ENCODE measurements around the gene STEAP4.

Gene STEAP4

GRCh38 chr7:88306590-88307048, at the start of gene STEAP4:
Gene STEAP4 (minus strand): TSS chr7:88306894. CDS start chr7:88284269, 22,625 bp downstream.
- DNase-seq, result no peak

DNA sequence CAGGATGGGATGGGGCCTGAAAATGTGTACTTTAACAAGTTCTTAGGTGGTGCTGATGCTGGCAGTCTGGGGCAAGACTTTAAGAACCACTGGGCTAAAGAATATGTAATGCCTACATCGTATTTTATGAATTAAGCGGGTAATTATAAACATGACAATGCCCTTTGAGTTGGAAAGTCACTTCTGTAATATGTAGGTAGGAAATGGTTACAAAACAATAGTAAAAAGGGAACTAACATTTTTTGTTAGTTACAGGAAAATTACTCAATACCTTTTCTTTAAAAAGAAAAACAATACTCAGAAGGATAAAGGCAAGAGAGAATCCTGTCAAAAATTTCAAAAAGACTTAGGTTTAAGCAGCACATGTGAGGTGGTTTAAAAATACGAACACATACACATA, 48.3 kb upstream of the STEAP4 start:
- DNase-seq, result no peak

GRCh38 chr7:88350118-88350517, 43.4 kb upstream of the STEAP4 start:
- no peak for DNase-seq

DNA sequence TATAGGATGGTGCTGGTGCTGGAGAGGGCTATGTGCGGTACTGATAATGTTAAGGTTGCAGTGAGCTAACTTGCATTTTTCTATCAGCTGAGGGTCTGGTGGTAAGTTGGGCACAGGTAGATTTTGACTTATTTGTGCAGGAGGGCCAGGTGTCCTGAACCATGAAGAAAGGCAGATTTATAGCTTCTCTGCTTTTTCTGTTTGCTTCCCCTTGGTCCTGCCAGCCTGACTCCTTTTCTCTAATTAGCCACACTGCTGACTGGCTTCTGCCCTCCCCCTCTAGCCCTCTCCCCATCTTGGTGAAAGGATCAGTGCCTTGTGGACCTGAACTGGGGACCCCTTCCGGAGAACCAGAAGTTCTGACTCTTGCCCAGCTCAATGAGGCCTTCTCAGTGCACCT, 40.8 kb upstream of the STEAP4 start:
- no peak for DNase-seq

GRCh38 chr7:88347090-88347489, 40.4 kb upstream of the STEAP4 start:
- no peak for DNase-seq

DNA sequence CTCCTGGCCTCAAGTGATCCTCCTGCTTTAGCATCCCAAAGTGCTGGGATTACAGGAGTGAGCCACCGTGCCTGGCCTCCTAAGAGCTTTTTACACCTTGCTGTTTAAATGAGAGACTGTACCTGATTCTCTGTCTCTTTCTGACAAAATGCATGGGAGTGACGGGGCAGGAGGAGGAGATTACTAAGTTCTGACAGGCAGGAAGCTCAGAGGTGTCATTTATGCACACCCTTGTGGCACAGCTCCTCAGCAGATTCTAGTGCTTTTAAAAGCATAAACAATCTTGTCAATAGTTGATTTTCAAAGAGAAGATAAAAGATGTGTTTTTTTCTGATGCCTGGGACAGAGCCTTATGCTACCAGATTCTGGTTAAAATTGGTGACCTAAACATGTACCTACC, 39.7 kb upstream of the STEAP4 start:
- no peak for DNase-seq

DNA sequence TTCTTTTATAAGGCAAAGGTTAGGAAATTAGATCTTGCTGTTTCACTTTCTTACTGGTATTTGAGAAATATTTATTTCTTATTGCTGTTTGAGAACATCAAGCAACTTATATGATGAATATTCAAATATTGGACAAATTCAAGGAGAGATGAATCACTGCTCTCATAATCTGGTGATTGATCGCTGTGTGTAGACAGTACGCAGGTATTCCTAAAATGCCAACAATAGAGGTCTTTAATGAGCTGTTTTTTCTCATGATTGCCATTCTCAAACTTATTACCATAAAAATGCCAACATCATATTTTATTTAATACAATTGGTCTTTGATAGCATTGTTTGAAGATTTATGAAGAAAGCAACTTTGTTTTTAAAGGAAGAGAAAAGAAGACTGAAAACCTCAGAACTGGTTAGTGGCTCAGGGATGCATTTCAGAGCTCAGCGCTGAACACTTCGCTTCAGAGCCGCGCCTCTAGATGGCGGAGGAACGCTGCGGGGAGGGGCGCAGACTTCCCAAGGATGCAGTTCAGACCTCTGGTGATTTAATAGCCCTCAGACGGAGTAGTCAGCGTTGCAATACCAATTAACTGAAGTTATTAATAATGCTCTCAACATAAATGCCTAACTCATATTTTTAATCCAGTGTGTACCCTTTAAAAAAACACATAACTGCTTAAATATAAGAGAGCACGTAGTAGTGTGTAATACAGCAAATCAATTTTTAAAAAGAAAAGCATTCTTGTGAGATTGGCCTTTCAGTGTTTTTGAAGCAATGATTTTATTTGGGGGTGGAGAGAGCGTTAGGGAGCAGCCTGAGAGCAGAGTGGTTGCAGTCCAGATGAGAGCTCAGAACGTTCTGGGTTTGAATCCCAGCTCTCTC, 38.5 kb upstream of the STEAP4 start:
- DNase-seq, result no peak

GRCh38 chr7:88344271-88344670, 37.6 kb upstream of the STEAP4 start:
- DNase-seq, result no peak

DNA sequence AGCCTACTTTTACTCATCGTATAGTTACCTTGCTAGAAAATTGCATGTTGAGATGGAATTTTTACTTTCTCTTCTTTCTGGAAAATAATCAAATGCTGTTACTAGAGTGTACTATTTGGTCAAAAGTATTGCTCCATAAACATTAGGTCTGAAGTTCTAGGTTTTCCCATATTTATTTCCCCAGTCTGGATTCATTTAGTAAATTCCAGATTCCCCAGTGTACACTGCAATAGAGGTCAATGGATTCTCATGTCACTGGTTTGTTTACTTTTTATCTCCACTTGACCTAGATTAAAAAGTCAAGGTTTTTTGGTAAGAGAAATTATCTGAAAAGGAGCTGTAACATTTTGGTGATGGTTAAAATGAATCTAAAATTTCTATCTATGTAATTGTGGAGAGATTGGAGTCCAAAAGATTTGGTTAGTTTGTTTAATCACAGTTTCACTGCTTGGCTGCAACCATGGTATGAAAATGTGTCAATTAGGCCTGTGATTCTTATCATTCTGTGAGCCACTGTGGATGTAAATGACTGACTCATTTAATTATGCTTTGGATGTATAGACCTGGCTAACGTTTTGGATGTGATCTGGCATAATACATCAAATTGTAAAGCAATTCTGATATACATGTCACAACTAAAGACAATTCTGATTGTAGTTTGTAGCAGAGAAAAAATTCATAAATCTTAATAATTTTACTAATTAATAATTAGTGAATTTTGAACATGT, 32.7 kb upstream of the STEAP4 start:
- no peak for DNase-seq

GRCh38 chr7:88338503-88338902, 31.8 kb upstream of the STEAP4 start:
- DNase-seq, result no peak

DNA sequence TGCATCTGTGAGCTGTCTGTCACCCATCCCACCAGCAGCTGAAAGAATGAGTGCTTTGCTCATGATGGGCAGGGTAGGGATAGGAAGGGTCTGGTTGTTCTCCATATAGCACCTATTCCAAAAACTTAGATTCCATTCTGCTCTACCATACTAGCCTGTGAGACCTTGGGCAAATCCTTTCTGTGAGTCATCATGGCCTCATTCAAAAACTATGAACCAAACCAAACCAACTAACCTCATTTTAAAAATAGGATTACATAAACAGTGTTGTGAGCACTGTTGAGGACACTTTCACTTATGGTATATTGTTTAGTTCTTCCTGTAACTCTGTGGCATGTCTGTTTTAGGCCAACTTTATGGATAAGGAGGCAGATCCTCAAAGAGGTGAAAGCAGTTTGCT, 30.9 kb upstream of the STEAP4 start:
- DNase-seq, result no peak

DNA sequence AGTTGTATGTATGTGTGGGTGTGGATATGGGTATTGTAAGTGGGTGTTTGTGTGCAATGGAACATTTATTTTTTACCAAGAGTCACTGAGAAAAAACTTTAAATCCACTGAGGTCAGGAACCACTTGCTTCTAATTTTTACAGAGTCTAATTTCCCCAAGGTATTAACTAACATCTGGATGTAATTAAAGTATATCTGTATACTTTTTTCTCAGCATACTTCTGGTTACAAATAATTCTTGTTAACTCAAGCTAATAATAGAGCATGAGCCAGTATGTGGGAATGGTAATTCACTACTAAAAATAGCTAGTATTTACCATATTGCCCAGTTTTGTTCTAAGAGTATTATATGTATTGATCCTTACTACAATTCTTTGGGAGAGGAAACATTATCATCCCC, 24.6 kb upstream of the STEAP4 start:
- DNase-seq, result no peak

DNA sequence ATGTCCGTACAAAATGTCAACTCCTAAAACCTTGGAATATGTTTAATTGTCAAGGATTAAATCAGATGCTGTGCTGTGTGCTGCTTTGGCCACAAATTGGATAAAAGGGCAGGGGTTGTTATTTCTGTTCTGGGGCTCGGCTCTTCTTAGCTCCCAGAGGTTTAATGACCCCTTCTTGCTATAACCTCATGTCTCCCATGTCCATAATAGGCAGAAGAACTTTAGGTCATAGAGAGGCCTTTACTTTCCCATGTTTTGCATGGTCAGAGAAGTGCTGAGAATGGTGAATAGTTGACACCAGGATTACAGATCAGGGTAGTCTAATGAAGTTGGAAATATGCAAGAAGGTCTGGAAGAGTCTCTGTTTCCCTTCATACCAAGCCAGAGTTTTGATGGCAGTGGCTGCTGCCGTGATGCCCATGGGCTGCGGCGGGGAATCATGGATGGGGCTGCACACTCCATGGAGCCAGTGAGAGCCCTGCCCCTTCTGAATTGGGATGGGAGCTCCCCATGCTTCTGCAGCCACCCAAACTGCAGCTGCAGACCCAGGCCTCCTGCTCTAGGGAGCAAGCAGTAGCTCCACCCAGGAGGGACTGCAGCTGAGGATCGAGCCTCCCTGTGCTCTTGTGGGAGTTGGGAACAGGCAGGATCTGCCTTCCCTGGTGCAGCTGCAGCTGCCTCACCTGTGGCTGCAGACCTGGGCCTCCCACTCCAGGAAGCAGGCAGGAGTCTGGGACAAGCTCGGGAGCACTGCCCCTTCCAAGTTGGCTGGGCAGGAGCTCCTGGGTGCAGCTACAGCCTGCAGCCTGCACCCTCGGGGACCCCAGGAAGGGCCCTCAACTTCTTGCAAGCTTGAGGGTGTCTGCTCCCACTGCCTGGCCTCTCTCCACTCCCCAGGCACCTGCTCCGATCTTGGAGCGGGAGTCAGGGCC, 23.1 kb upstream of the STEAP4 start:
- DNase-seq, result no peak

DNA sequence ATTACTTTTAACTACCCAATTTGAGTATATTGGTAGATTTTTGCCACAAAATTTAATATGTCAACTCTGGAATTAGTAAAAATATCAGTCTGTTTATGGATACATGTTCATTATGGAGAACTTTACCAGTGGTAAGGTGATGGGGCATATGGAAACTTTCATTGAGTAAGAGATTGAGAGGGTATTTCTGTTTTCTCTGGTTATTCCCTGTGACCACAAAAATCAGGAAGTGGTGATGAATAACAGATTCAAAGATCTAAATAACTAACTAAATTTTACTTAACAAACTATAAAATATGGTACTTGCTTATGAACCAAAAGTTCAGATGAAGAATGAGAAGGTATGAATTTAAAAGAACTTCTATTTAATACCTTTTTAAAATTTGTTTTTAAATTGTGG, 22.1 kb upstream of the STEAP4 start:
- no peak for DNase-seq

DNA sequence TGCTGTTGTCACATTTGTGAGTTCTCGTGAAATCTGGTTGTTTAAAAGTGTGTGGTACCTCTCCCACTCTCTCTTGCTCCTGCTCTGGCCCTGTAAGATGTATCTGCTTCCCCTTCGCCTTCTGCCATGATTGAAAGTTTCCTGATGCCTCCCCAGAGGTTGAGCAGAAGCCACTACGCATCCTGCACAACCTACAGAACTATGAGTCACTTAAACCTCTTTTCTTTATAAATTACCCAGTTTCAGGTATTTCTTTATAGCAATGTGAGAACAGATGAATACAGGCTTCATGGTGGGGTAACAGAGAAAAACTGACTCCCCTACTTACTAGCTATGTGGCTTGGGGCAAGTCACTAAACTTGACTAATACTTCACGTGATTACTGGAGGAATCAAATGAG, 18.0 kb upstream of the STEAP4 start:
- DNase-seq, result no peak

DNA sequence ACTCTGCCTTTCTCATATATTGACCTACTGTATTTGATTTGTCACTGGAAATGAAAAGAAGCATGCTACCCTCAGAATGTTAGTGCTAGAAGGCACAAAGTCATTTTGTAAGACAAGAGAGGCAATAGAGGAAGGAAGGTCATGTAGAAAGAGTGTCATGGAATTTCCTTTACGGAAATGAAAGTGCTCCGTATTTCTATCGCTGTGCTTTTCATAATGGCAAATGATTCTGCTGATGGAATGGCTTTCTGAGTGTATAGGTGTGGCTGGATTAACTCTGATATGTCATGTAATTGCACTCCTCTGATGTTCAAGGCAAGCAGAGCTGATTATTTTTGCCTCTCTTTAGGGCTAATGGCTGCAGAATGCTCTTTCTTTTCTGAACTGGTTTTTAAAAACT, 15.5 kb upstream of the STEAP4 start:
- no peak for DNase-seq

GRCh38 chr7:88321694-88322093, 15.0 kb upstream of the STEAP4 start:
- no peak for DNase-seq

DNA sequence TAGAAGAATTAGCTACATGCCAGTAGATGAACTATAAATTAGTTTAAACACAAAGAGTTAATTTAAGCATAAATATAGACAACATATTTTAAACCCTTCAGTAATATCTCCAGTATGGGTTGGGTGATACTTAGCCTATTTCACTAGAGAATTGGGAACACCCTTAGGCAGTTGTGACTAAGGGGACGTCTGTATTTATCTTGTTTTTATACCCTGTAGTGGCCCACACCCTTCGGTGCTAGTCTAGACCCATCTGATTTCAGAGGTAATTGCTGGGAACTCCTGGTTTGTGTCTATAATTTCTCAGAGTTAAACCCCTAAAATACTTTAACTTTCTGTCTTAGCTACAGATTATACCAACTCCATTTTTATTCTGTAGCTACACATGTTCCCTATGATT, 11.5 kb upstream of the STEAP4 start:
- no peak for DNase-seq

DNA sequence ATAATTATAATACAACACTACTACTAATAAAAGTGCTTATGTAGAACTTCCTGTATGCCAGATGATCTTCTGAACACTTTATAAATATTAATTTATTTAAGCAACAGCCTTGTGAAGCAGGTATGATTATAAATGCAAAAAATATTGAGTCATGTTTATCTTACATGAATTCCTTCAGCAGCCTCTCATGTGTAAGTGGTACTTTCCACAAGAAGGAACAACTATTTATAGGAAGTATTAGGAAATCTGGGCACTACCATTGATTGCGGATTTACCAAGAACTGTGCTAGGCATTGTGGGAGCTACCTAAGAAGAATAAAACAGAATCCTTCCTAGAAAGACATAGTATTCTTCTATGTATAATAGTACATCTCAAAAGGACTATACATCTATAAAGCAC, 10.7 kb upstream of the STEAP4 start:
- DNase-seq, result no peak

DNA sequence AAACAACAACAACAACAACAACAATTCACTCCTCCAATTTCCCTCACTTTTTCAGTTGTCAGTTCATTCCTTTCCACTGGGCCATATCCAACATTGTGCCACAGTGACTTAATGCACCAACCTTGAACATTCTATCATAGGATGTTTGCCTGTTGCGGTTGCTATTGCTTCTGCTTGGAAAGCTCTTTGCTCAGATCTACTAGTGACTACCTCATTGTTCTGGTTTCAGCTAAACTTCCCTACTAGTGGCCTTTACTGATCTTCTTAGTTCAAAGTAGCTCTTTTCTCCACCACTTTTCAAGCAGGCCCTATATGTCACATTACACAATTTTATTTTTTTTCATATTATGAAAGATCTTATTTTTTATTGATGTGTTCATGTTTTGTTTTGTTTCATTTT, 9.8 kb upstream of the STEAP4 start:
- DNase-seq, result no peak

- DNase-seq, result no peak
Measured at GRCh38 chr7:88315522-88315921, 8.8 kb upstream of the STEAP4 start.

DNA sequence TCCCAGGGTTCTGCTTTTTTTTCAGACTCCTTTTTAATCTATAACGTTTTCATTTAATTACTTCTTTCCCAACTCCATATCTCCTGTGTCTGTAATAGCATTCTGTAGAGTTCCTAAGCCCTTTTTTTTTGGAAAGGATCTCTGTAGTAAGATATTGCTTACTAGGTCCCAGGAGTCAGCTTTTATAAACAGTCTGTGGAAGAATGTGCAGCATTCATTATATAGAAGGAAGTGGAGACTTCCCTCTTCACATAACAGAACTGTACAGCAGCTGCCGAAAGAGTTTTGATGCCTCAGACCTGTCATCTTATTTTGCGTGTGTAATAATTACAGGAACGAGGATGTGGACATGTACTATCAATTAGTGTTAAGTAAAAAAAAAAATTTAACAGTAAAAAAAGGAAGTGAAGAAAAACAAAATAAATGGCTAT, 7.4 kb upstream of the STEAP4 start:
- no peak for DNase-seq

DNA sequence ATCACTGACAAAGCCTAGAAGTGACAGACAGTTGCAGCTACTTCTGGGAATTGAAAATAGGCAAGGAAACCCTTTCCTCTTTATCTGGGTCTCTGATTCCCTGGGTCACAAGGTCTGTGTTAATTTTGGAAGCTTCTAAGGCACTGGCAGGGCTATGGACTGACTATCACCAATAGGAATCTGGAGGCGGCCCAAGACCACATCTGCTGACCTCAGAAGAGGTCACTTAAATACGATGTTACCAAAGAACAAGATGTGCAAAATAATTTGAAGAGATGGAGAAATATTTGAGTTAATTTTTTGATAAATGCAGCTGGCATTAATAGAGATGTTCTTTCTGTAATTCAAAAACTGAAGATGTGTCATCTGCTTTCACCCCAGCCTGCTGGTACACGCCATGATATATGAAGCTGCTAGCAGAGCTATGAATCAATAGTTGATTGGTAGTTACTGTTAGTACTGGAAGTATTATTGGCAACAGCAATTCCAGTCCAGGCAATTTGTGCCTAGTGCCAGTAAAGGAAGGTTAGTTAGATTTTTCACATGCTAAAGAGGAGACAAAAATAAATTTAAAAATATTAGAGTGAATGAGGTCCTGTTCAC, 5.5 kb upstream of the STEAP4 start:
- DNase-seq, result no peak

Measured in DMS79 (cell line).